GM23338 (cell line): ENCODE results near the gene FOXC2. TPM values are rescaled to one million over a fixed set of nuclear protein-coding genes. Genes with fewer than 3 reads are reported as not detected.

Source experiments
- ATAC-seq: fragments of 200-7000 bp; cut with Tn5 transposase; 3 replicates; pipeline ENCODE4 v1.9.1; 2020
- DNase-seq: peaks from one replicate; pipeline ENCODE4 v3.0.0-alpha.2; 2015; ENCODE audit warnings: low spot score
- H2AFZ ChIP-seq: fragments of 200-600 bp; sonication (generic); 2 replicates; pipeline ENCODE4 v1.8.0; 2016; ENCODE audit warnings: antibody characterized with exemption, mild to moderate bottlenecking, moderate library complexity
- H3F3A ChIP-seq: fragments of 200-600 bp; sonication (generic); replicated peaks from 2 replicates; pipeline ENCODE4 v1.8.0; 2017; ENCODE audit warnings: antibody characterized with exemption, mixed run types, low read depth
- H3K27ac ChIP-seq: fragments of 200-600 bp; sonication (generic); 2 replicates; pipeline ENCODE4 v1.6.1; 2016; ENCODE audit warnings: low read depth
- H3K27me3 ChIP-seq: fragments of 200-600 bp; sonication (generic); 2 replicates; pipeline ENCODE4 v1.8.0; 2016; ENCODE audit warnings: mild to moderate bottlenecking, mixed run types, moderate library complexity; ENCODE audit not compliant: insufficient read depth
- H3K36me3 ChIP-seq: fragments of 200-600 bp; sonication (generic); 2 replicates; pipeline ENCODE4 v1.8.0; 2016; ENCODE audit warnings: mild to moderate bottlenecking; ENCODE audit not compliant: insufficient read depth
- H3K4me1 ChIP-seq: fragments of 200-600 bp; sonication (generic); 2 replicates; pipeline ENCODE4 v1.8.0; 2016; ENCODE audit warnings: mild to moderate bottlenecking, moderate library complexity; ENCODE audit not compliant: insufficient read depth
- H3K4me2 ChIP-seq: fragments of 200-600 bp; sonication (generic); 2 replicates; pipeline ENCODE4 v1.7.1; 2017; ENCODE audit warnings: mixed run types
- H3K4me3 ChIP-seq: fragments of 200-600 bp; sonication (generic); 2 replicates; pipeline ENCODE4 v1.6.1; 2016; ENCODE audit warnings: mixed run types
- H3K79me2 ChIP-seq: fragments of 200-600 bp; sonication (generic); replicated peaks from 2 replicates; pipeline ENCODE4 v1.8.0; 2017; ENCODE audit warnings: mild to moderate bottlenecking; ENCODE audit not compliant: insufficient read depth
- H3K9me2 ChIP-seq: fragments of 200-600 bp; sonication (generic); 2 replicates; pipeline ENCODE4 v1.8.0; 2017; ENCODE audit not compliant: insufficient read depth
- H4K20me1 ChIP-seq: fragments of 200-600 bp; sonication (generic); replicated peaks from 2 replicates; pipeline ENCODE4 v1.8.0; 2017; ENCODE audit warnings: mild to moderate bottlenecking; ENCODE audit not compliant: insufficient read depth
- H3K27ac Mint-ChIP-seq: 2 replicates; pipeline ENCODE4 v1.8.0; 2020; ENCODE audit warnings: inconsistent platforms, mild to moderate bottlenecking, moderate library complexity, mixed read lengths
- H3K27me3 Mint-ChIP-seq: 3 replicates; pipeline ENCODE4 v1.8.0; 2022; ENCODE audit warnings: low read depth, mild to moderate bottlenecking, moderate library complexity, mixed read lengths, inconsistent platforms; ENCODE audit not compliant: insufficient read depth, poor library complexity
- H3K36me3 Mint-ChIP-seq: 3 replicates; pipeline ENCODE4 v1.8.0; 2021; ENCODE audit warnings: low read depth, mild to moderate bottlenecking, inconsistent platforms, moderate library complexity, mixed read lengths
- H3K4me1 Mint-ChIP-seq: 3 replicates; pipeline ENCODE4 v1.8.0; 2020; ENCODE audit warnings: mild to moderate bottlenecking, inconsistent platforms, mixed read lengths
- H3K4me3 Mint-ChIP-seq: 3 replicates; pipeline ENCODE4 v1.8.0; 2021; ENCODE audit warnings: moderate library complexity, mild to moderate bottlenecking, inconsistent platforms, mixed read lengths
- H3K9me3 Mint-ChIP-seq: 3 replicates; pipeline ENCODE4 v1.8.0; 2020; ENCODE audit warnings: moderate library complexity, mild to moderate bottlenecking, inconsistent platforms, mixed read lengths
- STAT1 ChIP-seq: IDR thresholded peaks from one replicate; pipeline ENCODE4 v1.6.1; 2016; ENCODE audit warnings: antibody characterized with exemption; ENCODE audit not compliant: unreplicated experiment
- ZNF331 ChIP-seq: fragments of 250-450 bp; sonication (Bioruptor Pico); IDR thresholded peaks from 2 replicates; pipeline ENCODE4 v1.5.0; 2020; ENCODE audit warnings: low read depth, mild to moderate bottlenecking, moderate library complexity
- polyA plus RNA-seq: library from polyadenylated mRNA; unstranded; fragments of >200 nt; fragmentation: Nextera tagmentation; extraction: Ambion mirVana; gene quantifications from 2 replicates; pipeline ENCODE4 v1.2.1, GENCODE V29; 2016
- total RNA-seq: library from RNA; depleted of rRNA; stranded (reverse); fragments of >200 nt; shearing (Covaris generic); gene quantifications from 2 replicates; pipeline ENCODE4 v1.2.3, GENCODE V29; 2014
- TF ChIP-seq, protein P1 (sequence below): fragments of 250-450 bp; sonication (Bioruptor Pico); IDR thresholded peaks from 2 replicates; pipeline ENCODE4 v1.5.0; 2020; ENCODE audit warnings: mild to moderate bottlenecking, moderate library complexity
- TF ChIP-seq, protein P2 (sequence below): IDR thresholded peaks from 2 replicates; pipeline ENCODE4 v1.6.1; 2016; ENCODE audit warnings: antibody characterized with exemption
- TF ChIP-seq, protein P3 (sequence below), 2 experiments: fragments of 200-600 bp in 1 of 2; sonication (generic) in 1 of 2; conservative IDR thresholded peaks; 2 replicates each; pipeline versions ENCODE4 v1.5.1 to v1.6.1; 2016 to 2017; ENCODE audit warnings: antibody characterized with exemption in 2 of 2, low read depth in 2 of 2, mild to moderate bottlenecking in 2 of 2, moderate library complexity in 1 of 2

Gene FOXC2
- total and polyA plus RNA-seq, 2 experiments from 2014 or later = 0.16 TPM; not detected in 1

DNA sequence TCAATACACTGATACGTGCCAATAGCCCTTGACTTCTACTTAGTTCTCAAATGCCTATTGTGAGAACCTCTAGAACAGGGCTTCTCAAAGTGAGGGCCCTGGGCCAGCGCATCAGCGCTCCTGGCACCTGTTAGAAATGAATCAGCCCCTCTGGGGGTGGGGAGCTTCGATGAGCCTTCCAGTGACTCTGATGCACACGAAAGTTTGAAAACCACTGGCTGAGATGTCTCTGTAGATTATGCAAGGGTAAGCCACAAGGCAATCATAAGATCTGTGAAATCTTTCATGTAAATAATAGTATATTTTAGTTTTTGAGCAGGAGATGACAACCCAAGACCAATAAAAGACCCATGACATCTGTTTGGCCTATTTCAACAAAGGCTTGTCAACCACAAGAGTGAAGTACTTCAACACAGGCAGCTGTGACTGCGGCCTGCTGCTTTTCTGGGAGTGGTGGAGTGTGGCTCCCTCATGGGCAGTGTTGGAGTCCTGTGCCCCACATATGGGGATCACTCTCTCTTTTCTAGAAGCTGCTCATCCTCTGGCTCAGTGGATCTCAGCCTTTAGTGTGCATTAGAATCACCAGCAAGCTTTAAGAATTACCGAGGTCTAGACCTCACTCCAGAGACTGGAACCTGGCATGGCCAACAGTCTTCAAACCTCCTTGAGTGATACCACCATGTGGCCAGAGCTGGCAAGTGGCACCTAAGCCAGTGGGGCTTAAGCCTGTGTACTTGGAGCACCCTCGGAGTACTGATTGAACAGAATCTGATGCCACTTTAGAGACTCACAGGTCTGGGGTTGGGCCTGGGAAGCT lies 17.3 kb upstream of the FOXC2 start (continued):
- TF ChIP-seq, protein P1, sequence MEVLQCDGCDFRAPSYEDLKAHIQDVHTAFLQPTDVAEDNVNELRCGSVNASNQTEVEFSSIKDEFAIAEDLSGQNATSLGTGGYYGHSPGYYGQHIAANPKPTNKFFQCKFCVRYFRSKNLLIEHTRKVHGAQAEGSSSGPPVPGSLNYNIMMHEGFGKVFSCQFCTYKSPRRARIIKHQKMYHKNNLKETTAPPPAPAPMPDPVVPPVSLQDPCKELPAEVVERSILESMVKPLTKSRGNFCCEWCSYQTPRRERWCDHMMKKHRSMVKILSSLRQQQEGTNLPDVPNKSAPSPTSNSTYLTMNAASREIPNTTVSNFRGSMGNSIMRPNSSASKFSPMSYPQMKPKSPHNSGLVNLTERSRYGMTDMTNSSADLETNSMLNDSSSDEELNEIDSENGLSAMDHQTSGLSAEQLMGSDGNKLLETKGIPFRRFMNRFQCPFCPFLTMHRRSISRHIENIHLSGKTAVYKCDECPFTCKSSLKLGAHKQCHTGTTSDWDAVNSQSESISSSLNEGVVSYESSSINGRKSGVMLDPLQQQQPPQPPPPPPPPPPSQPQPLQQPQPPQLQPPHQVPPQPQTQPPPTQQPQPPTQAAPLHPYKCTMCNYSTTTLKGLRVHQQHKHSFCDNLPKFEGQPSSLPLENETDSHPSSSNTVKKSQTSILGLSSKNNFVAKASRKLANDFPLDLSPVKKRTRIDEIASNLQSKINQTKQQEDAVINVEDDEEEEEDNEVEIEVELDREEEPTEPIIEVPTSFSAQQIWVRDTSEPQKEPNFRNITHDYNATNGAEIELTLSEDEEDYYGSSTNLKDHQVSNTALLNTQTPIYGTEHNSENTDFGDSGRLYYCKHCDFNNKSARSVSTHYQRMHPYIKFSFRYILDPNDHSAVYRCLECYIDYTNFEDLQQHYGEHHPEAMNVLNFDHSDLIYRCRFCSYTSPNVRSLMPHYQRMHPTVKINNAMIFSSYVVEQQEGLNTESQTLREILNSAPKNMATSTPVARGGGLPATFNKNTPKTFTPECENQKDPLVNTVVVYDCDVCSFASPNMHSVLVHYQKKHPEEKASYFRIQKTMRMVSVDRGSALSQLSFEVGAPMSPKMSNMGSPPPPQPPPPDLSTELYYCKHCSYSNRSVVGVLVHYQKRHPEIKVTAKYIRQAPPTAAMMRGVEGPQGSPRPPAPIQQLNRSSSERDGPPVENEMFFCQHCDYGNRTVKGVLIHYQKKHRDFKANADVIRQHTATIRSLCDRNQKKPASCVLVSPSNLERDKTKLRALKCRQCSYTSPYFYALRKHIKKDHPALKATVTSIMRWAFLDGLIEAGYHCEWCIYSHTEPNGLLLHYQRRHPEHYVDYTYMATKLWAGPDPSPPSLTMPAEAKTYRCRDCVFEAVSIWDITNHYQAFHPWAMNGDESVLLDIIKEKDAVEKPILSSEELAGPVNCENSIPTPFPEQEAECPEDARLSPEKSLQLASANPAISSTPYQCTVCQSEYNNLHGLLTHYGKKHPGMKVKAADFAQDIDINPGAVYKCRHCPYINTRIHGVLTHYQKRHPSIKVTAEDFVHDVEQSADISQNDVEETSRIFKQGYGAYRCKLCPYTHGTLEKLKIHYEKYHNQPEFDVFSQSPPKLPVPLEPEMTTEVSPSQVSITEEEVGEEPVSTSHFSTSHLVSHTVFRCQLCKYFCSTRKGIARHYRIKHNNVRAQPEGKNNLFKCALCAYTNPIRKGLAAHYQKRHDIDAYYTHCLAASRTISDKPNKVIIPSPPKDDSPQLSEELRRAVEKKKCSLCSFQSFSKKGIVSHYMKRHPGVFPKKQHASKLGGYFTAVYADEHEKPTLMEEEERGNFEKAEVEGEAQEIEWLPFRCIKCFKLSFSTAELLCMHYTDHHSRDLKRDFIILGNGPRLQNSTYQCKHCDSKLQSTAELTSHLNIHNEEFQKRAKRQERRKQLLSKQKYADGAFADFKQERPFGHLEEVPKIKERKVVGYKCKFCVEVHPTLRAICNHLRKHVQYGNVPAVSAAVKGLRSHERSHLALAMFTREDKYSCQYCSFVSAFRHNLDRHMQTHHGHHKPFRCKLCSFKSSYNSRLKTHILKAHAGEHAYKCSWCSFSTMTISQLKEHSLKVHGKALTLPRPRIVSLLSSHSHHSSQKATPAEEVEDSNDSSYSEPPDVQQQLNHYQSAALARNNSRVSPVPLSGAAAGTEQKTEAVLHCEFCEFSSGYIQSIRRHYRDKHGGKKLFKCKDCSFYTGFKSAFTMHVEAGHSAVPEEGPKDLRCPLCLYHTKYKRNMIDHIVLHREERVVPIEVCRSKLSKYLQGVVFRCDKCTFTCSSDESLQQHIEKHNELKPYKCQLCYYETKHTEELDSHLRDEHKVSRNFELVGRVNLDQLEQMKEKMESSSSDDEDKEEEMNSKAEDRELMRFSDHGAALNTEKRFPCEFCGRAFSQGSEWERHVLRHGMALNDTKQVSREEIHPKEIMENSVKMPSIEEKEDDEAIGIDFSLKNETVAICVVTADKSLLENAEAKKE (CRISPR knock-in tag) = no peak
- TF ChIP-seq, protein P2, sequence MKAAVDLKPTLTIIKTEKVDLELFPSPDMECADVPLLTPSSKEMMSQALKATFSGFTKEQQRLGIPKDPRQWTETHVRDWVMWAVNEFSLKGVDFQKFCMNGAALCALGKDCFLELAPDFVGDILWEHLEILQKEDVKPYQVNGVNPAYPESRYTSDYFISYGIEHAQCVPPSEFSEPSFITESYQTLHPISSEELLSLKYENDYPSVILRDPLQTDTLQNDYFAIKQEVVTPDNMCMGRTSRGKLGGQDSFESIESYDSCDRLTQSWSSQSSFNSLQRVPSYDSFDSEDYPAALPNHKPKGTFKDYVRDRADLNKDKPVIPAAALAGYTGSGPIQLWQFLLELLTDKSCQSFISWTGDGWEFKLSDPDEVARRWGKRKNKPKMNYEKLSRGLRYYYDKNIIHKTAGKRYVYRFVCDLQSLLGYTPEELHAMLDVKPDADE = no peak

DNA sequence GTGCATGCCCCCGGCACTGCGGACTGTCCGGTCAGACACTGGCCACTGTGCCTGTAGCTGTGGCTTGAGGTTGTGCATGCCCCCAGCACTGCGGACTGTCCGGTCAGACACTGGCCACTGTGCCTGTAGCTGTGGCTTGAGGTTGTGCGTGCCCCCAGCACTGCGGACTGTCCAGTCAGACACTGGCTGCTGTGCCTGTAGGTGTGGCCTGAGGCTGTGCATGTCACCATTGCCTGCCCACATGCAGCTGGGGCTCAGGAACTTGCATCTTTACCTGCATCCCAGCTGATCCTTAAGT lies 16.8 kb upstream of the FOXC2 start:
- TF ChIP-seq STAT1 (no peak), ZNF331 (CRISPR knock-in tag) (no peak)
- TF ChIP-seq, protein P2 = no peak
- TF ChIP-seq, protein P3, sequence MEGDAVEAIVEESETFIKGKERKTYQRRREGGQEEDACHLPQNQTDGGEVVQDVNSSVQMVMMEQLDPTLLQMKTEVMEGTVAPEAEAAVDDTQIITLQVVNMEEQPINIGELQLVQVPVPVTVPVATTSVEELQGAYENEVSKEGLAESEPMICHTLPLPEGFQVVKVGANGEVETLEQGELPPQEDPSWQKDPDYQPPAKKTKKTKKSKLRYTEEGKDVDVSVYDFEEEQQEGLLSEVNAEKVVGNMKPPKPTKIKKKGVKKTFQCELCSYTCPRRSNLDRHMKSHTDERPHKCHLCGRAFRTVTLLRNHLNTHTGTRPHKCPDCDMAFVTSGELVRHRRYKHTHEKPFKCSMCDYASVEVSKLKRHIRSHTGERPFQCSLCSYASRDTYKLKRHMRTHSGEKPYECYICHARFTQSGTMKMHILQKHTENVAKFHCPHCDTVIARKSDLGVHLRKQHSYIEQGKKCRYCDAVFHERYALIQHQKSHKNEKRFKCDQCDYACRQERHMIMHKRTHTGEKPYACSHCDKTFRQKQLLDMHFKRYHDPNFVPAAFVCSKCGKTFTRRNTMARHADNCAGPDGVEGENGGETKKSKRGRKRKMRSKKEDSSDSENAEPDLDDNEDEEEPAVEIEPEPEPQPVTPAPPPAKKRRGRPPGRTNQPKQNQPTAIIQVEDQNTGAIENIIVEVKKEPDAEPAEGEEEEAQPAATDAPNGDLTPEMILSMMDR (conservative IDR thresholded peaks at IDR 0.05; ENCODE audit: low read depth in 2 of 2) = no peak
- Mint-ChIP-seq H3K9me3 (peaks cover 5% of the 10 kb centered on the region; the same call in 1 of the 3 replicates), H3K27ac (no peak overlapping the region), H3K4me3 (no peak overlapping the region), H3K27me3 (peaks cover 2% of the 10 kb centered on the region), H3K4me1 (peaks cover 6% of the 10 kb centered on the region), H3K36me3 (peaks cover 6% of the 10 kb centered on the region; the same call in 2 of the 3 replicates)
- H3K4me2 ChIP-seq = no peak overlapping the region
- H3K27ac ChIP-seq = no peak overlapping the region
- H3K4me1 ChIP-seq = no peaks in the 10 kb centered on the region
- H3F3A ChIP-seq = no peaks in the 10 kb centered on the region
- peaks cover 2% of the 10 kb centered on the region; the same call in 1 of the 2 replicates for H3K9me2 ChIP-seq
- DNase-seq = no peak
- peaks cover 4% of the 10 kb centered on the region; the same call in 1 of the 2 replicates for H3K36me3 ChIP-seq
- no peaks in the 10 kb centered on the region for H3K27me3 ChIP-seq
- no peaks in the 10 kb centered on the region for H4K20me1 ChIP-seq
- H2AFZ ChIP-seq = no peak overlapping the region
- no peak overlapping the region for H3K4me3 ChIP-seq
- no peaks in the 10 kb centered on the region for H3K79me2 ChIP-seq
- no peak for ATAC-seq
